ENCODE measurements around the gene RPLP2.

Gene RPLP2

DNA sequence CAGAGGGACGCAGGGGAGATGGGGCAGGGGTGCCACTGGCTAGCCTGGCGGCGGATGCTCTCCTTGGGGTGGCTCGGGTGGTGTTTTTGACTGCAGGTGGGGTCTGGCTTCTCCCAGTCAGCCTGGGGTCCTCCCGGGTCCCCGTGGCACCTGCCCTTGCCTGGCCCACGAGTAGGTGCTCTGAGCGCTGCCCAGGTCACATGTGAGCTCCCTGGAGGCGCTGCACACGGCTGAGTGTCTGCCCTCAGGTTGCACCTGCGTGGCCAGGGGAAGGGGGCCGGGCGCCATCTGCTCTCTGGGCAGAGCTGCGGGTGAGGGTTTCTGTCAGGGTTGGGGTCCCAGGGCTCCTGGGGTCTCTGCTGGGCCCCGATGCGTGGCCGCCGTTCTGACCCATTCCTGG is 38.1 kb downstream of the RPLP2 start:
- H3K9me3 ChIP-seq (ENCODE audit: control insufficient read depth, low read length) = no peaks in the 10 kb centered on the region

DNA sequence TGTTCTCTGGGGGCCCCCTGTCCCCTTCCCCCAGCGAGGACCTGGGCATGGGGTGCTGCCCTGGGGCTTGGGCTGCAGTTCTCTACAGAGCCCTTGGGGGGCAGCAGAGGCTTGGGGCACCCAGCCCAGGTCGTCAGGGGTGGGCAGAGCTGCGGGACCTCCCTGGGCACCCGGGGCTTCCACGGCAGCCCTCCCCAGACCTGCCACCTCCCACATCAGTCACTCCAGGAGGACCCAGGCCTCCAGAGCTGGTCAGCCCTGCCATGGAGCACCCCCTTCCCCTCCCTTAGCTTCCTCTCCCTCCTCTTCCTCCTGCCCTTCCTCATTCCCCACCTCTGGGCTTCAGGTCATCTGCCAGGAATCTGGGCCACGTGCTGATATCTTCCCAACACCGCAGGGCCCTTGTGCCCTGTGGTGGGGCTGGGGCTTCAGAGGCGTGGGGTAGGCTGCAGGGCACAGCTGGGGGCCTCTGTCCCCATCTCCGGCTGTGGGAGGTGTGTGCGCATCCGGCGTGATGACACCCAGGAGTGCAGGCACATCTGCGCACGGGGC is 38.7 kb downstream of the RPLP2 start:
- no peaks in the 10 kb centered on the region for H3K9me3 ChIP-seq (ENCODE audit: control insufficient read depth, low read length)
- H3K4me1 ChIP-seq (ENCODE audit: control insufficient read depth, insufficient read depth, low read length) = peaks cover 38% of the 10 kb centered on the region
- no peak overlapping the region for H3K9ac ChIP-seq (ENCODE audit: low read length)
- DNase-seq (ENCODE audit: low read depth) = peak; percentile 64
- H3K36me3 ChIP-seq (ENCODE audit: control insufficient read depth, insufficient read depth, low read length, severe bottlenecking) = no peaks in the 10 kb centered on the region
- H3K27me3 ChIP-seq (replicated peaks; ENCODE audit: control insufficient read depth, insufficient read depth, low read length) = no peaks in the 10 kb centered on the region
- no peak overlapping the region for H3K4me3 ChIP-seq (ENCODE audit: low read length)

More for the DNA sequence above, 38.1 kb downstream of the RPLP2 start:
- Histone ChIP-seq H3K27me3 (replicated peaks; ENCODE audit: control insufficient read depth, insufficient read depth, low read length) (no peaks in the 10 kb centered on the region), H3K4me1 (ENCODE audit: control insufficient read depth, insufficient read depth, low read length) (peaks cover 38% of the 10 kb centered on the region), H3K36me3 (ENCODE audit: control insufficient read depth, insufficient read depth, low read length, severe bottlenecking) (no peaks in the 10 kb centered on the region), H3K9ac (ENCODE audit: low read length) (no peak overlapping the region), H3K4me3 (ENCODE audit: low read length) (no peak overlapping the region)
- DNase-seq (ENCODE audit: low read depth) = no peak

DNA sequence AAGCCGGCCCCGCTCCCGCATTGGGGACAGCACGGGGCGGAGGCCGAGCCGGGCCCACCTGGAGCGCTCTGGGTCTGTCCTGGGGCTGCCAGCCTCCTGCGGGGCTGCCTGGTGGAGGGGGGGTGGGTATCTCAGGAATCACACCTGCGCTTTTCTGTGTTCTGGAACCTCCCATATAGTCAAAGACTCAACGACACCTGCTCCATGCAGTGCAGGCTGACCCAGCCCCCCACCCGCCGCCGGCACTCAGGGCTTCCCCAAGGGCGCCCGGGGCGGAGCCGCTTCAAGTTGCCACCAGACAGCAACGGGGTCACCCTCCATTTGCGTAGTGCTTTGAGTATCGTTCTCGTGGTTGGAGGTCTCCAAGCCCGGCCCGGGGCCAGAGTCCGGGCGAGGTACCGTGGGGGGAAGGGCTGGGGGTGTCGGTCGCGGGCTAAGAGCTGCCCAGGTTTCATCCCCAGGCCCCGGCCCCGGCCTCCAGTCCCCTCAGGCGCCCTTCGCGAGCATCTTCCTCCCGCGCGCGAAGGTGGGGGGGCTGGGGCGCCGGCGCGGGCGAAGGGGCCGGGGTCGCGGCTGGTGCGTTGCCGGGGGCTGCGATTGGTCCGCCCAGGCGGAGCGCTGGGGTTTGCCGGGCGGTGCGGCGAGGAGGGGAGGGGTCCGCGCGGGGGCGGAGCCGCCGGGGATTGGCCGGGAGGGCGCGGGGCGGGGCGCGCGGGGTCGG is 39.5 kb downstream of the RPLP2 start:
- Histone ChIP-seq H3K4me1 (ENCODE audit: control insufficient read depth, insufficient read depth, low read length) (peaks cover 36% of the 10 kb centered on the region), H3K36me3 (ENCODE audit: control insufficient read depth, insufficient read depth, low read length, severe bottlenecking) (no peaks in the 10 kb centered on the region), H3K4me3 (ENCODE audit: low read length) (no peak overlapping the region), H3K27me3 (replicated peaks; ENCODE audit: control insufficient read depth, insufficient read depth, low read length) (no peaks in the 10 kb centered on the region), H3K9me3 (ENCODE audit: control insufficient read depth, low read length) (no peaks in the 10 kb centered on the region), H3K9ac (ENCODE audit: low read length) (no peak overlapping the region)
- peak; percentile 73 for DNase-seq (ENCODE audit: low read depth)

DNA sequence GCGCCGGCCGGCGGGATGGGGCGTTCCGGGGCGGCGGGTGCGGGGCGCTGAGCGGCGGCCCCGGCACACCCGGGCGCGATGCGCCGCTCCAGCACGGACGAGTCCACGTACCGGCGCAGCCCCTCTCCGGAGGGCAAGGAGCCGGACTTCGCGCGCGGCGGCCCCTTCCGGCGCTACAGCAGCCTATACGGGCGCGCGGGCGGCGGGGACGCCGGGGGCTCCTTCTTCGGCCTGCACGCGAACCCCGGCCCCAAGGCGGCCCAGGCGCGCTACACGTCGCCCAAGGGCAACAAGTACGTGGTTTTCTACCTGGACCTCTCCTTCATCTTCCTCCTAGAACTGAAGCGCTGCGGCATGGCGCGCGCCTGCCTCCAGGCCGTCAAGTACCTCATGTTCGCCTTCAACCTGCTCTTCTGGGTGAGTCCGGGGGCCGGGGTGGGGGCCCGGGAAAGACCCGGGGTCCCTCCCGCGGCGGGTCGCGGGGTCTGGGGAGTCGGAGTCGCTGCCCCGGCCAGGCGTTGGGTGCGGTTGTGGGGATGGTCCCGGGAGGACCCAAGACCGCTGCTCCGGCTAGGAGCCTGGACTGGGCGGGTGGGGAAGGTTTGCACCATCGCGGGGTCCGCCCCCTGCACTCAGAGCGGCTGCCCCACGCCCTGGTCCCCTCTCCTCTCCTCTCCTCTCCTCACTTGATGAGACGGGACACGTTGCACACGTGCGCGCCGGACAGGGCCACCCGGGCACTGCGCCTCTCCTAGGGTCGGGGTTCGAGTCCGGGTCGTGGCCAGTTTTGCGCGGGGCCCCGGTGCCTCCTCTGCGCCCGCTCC is 40.4 kb downstream of the RPLP2 start:
- Histone ChIP-seq H3K36me3 (ENCODE audit: control insufficient read depth, insufficient read depth, low read length, severe bottlenecking) (no peaks in the 10 kb centered on the region), H3K4me3 (ENCODE audit: low read length) (peak overlapping the region; percentile 41), H3K9me3 (ENCODE audit: control insufficient read depth, low read length) (no peaks in the 10 kb centered on the region), H3K4me1 (ENCODE audit: control insufficient read depth, insufficient read depth, low read length) (peaks cover 30% of the 10 kb centered on the region), H3K27me3 (replicated peaks; ENCODE audit: control insufficient read depth, insufficient read depth, low read length) (no peaks in the 10 kb centered on the region), H3K9ac (ENCODE audit: low read length) (no peak overlapping the region)
- peak; percentile 50 for DNase-seq (ENCODE audit: low read depth)

DNA sequence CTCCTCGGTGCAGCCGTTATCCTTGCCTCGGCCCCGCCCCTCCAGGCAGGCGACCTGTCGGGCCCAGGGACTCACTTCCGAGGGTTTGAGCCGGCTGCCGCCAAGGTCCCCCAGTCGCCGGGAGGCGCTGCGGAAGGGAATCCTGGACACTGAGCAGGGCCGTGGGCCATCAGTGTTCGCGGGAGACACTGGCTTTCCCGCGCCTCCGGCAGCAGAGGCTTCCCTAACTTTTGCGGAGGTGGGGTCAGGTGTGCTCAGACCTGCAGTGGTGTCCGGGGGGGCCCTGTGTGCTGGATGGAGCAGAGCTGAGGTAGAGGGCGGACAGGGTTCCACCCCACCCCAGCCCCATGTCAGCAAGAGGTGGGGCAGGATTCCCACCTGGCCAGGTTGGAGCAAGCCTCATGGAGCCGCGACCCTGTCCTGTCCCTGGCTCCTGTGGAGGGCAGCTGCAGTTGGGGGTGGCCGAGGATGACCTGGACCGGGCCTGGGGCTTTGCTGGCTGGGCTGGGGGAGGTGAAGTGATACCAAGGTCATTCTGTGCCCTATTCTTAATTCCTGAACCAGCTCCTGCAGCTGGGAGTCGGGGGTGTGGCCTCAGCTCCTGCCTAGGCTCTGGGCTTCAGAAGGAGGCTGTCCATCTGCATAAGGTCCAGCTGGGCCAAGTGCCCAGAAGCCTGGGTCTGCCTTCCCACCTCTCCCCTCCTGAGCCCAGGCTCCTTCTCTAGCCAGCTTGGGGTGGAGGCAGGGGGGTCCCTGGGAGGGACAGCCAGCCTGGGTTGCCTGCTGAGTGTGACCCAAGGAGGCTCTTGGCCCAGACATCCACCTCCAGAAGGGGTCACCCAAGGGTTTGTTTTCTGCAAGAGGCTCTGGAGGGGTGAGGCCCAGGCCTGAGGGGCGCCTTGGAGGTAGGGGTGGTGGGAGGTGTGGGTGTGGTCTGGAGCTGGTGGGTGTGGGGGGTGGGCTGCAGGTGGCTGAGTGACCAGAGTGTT is 41.3 kb downstream of the RPLP2 start:
- Histone ChIP-seq H3K4me1 (ENCODE audit: control insufficient read depth, insufficient read depth, low read length) (peaks cover 21% of the 10 kb centered on the region), H3K4me3 (ENCODE audit: low read length) (no peak overlapping the region), H3K36me3 (ENCODE audit: control insufficient read depth, insufficient read depth, low read length, severe bottlenecking) (no peaks in the 10 kb centered on the region), H3K9ac (ENCODE audit: low read length) (no peak overlapping the region), H3K27me3 (replicated peaks; ENCODE audit: control insufficient read depth, insufficient read depth, low read length) (no peaks in the 10 kb centered on the region), H3K9me3 (ENCODE audit: control insufficient read depth, low read length) (no peaks in the 10 kb centered on the region)
- no peak for DNase-seq (ENCODE audit: low read depth)

DNA sequence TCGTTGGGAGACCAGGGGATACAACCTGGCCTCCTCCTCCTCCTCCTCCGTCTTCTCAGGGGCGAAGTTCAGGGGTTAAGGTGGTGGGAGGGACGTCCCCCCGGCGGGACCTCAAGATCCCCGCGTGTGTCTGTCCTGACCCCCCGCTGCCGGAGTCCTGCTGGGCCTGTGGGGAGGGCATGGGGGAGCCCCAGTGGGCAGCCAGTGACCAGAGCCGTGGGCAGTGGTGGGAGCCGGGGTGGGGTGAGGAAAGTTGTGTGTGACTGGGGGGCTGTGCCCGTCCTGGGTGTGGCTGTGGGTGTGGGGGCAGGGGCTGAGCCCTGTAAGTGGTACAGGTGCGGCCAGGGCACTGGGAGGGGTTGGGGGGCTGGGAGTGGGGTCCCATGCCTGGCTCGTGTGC is 43.0 kb downstream of the RPLP2 start:
- H3K9me3 ChIP-seq (ENCODE audit: control insufficient read depth, low read length) = no peaks in the 10 kb centered on the region
- no peaks in the 10 kb centered on the region for H3K36me3 ChIP-seq (ENCODE audit: control insufficient read depth, insufficient read depth, low read length, severe bottlenecking)
- peaks cover 10% of the 10 kb centered on the region for H3K4me1 ChIP-seq (ENCODE audit: control insufficient read depth, insufficient read depth, low read length)
- DNase-seq (ENCODE audit: low read depth) = no peak
- no peak overlapping the region for H3K4me3 ChIP-seq (ENCODE audit: low read length)
- H3K9ac ChIP-seq (ENCODE audit: low read length) = no peak overlapping the region
- H3K27me3 ChIP-seq (replicated peaks; ENCODE audit: control insufficient read depth, insufficient read depth, low read length) = no peaks in the 10 kb centered on the region

DNA sequence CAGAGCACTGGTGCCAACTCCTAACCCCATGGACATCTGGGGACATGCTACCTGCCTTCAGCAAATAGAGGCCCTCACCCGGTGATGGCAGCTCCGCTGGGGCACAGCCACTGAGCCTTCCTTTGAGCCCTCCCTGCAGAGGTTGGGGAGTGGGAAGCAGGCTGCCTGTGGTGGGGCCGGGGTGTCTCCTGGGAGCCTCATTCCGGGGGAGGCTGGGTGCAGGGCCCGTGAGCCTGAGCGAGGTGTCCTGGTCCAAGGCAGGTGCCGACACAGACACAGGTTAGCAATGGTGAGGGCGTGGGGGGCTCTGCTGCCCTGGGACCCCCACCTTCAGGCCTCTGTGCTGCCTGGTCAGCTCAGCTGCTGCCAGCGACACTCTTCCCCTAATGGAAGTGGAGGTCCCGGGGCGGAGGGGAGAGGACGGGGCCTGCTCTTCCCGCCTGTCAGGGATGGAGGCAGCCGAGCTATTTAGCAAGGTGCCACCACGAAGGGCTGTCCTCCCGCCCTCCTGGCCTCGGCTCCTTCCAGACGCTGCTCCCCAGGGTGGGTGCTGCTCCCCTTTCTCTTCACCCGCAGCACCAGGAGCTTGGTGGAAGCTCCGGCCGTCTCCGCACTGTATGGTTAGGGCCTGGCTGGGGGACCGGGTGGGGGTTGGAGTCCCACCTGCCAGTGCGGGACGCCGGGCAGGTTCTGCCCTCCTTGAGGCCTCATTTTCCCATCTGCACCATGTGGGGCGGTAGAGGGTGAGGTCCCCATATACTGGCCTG is 44.1 kb downstream of the RPLP2 start:
- Histone ChIP-seq H3K36me3 (ENCODE audit: control insufficient read depth, insufficient read depth, low read length, severe bottlenecking) (no peaks in the 10 kb centered on the region), H3K4me1 (ENCODE audit: control insufficient read depth, insufficient read depth, low read length) (peaks cover under 1% of the 10 kb centered on the region), H3K27me3 (replicated peaks; ENCODE audit: control insufficient read depth, insufficient read depth, low read length) (no peaks in the 10 kb centered on the region), H3K9ac (ENCODE audit: low read length) (no peak overlapping the region), H3K4me3 (ENCODE audit: low read length) (no peak overlapping the region), H3K9me3 (ENCODE audit: control insufficient read depth, low read length) (no peaks in the 10 kb centered on the region)
- DNase-seq (ENCODE audit: low read depth) = no peak

DNA sequence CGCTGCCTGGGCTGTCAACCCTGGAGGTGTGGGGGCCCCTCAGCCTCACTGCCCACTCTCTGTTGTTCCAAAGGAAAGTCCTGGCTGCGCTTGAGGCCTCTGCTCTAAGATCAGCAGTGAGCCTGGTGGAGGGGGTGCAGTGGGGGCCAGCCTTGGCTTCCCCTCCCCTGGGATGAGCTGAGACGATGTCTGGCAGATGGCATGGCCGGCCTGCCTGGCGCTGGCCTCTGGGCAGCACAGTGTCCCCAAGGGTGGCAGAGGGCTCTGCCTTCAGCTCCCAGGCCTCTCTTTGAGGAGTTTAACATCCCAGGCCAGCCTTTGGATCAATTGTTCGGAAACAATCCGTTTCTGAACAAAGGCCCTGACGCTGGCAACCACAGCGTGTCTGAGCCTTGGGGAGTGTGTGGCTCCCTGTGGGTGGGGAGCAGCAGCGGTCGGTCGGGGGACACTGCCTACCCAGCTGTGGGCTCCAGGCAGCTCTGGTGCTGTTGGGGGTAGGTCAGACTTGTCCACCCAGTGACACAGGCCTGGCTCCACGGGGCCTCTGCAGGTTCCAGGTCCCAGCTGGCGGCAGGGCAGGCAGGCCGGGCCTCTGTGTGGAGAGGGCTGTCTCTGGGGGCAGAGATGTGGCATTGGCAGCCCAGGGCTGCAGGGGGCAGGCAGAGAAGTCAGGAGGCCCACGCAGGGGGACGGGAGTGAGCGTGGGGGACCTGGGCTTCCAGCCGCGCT is 45.0 kb downstream of the RPLP2 start:
- no peak for DNase-seq (ENCODE audit: low read depth)
- Histone ChIP-seq H3K36me3 (ENCODE audit: control insufficient read depth, insufficient read depth, low read length, severe bottlenecking) (no peaks in the 10 kb centered on the region), H3K4me1 (ENCODE audit: control insufficient read depth, insufficient read depth, low read length) (peaks cover 5% of the 10 kb centered on the region), H3K4me3 (ENCODE audit: low read length) (no peak overlapping the region), H3K9me3 (ENCODE audit: control insufficient read depth, low read length) (no peaks in the 10 kb centered on the region), H3K9ac (ENCODE audit: low read length) (no peak overlapping the region), H3K27me3 (replicated peaks; ENCODE audit: control insufficient read depth, insufficient read depth, low read length) (no peaks in the 10 kb centered on the region)

DNA sequence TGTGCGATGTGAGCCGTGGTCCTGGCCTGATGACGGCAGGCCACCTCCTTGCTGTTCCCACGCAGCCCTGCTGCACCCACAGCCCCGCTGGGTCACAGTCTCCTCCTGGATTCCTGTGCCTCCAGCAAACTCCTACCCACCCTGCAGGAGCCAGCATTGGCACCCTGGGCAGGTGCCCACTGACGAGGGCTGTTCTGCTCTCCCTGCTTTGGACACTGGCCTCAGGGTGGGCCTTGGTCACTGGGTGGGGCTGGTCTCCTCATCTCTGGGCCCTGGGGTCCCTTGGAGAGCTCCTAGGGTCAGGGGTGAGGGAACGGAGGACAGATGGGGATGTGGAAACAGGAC is 45.5 kb downstream of the RPLP2 start:
- Histone ChIP-seq H3K4me3 (ENCODE audit: low read length) (no peak overlapping the region), H3K4me1 (ENCODE audit: control insufficient read depth, insufficient read depth, low read length) (peaks cover 10% of the 10 kb centered on the region)

DNA sequence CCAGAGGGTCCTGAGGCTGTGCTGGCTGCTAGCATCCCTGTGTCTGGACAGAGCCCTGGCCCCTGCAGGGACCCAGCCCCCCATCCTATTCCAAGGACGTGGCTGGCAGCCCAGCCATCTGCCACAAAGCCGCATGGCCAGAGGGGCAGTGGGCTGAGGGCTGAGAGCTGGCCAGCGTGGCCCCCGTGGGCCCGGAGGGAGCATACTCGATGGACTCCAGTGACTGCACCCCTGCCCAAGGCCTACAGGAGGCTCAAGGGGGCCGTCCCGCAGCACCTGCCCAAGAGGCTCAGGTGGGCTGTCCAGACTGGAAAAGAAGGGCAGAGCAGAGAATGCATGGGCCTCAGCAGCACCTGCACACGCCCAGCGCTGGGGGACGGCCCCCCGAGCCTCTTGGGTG is 46.0 kb downstream of the RPLP2 start:
- Histone ChIP-seq H3K36me3 (ENCODE audit: control insufficient read depth, insufficient read depth, low read length, severe bottlenecking) (no peaks in the 10 kb centered on the region), H3K4me1 (ENCODE audit: control insufficient read depth, insufficient read depth, low read length) (peaks cover 10% of the 10 kb centered on the region), H3K4me3 (ENCODE audit: low read length) (no peak overlapping the region), H3K27me3 (replicated peaks; ENCODE audit: control insufficient read depth, insufficient read depth, low read length) (no peaks in the 10 kb centered on the region), H3K9me3 (ENCODE audit: control insufficient read depth, low read length) (no peaks in the 10 kb centered on the region), H3K9ac (ENCODE audit: low read length) (no peak overlapping the region)
- DNase-seq (ENCODE audit: low read depth) = no peak

More for the DNA sequence above, 45.5 kb downstream of the RPLP2 start:
- no peak for DNase-seq (ENCODE audit: low read depth)
- no peak overlapping the region for H3K9ac ChIP-seq (ENCODE audit: low read length)
- no peaks in the 10 kb centered on the region for H3K9me3 ChIP-seq (ENCODE audit: control insufficient read depth, low read length)
- H3K27me3 ChIP-seq (replicated peaks; ENCODE audit: control insufficient read depth, insufficient read depth, low read length) = no peaks in the 10 kb centered on the region
- H3K36me3 ChIP-seq (ENCODE audit: control insufficient read depth, insufficient read depth, low read length, severe bottlenecking) = no peaks in the 10 kb centered on the region

Measured in adipocyte (in vitro differentiated cells).